ENCODE results near the gene PLA2G4E.
A peak's percentile ranks its signal among the peaks of the same experiment; 100 is the strongest.

The PLA2G4E gene

GRCh38 chr15:42020713-42021273, at the start of gene PLA2G4E:
TSS of gene PLA2G4E (minus strand) at chr15:42021042. CDS start at chr15:42021030, 12 bp downstream.
- DNase-seq (ENCODE audit: low read depth), result no peak

DNA sequence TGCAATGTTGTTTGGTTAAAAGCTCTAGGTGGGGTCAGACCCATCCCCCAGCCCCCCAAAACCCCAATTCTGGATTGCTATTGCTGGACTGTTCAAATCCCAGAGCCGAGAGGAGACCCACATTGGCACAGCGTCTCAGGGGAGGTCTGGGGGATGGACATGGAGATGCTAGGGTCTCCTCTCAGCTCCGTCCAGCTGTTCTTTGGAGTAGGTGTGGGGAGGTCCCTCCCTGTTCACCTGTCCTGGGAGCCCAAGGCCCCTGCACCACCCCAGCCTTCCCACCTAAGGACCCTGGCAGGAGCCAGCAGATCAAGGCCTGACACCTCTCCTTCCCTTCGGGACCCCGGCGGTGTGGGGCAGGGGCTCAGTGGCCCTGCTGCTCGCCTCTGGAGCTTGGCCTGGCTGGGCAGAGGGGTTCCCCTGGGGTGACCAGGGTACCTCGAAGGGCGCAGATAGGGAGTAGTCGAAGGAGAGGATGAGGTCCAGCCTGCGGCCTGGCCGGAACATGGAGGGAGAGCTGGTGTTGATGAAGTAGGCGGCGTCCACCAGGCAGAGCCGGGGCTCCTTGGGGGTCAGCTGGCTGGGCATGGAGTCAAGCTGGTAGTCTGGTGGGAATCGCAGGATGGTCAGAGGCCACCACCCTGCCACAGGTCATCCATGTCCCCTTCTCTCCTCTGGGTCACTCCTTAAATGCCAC, 49.6 kb upstream of the PLA2G4E start:
- DNase-seq (ENCODE audit: low read depth), result no peak

GRCh38 chr15:42069496-42070278, 48.8 kb upstream of the PLA2G4E start:
- DNase-seq (ENCODE audit: low read depth), result no peak

DNA sequence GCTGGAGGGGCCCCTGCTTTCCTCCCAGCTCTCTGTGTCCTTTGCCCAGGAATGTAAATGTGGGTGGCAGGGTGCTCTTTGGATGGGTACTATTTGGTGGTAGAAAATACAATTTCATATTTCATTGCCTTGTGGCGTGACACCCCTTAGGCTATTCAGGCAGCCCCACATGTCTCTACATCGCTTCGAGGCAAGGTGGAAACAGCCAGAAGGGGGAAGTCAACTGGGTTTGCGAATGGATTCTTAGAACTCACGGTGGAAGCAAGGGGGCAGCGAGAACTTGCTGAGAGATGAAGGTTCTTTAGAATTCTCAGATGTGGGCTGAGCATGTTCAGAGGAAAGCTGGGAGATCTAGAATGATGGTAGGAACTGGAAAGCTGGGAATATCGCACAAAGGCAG, 48.2 kb upstream of the PLA2G4E start:
- no peak for DNase-seq (ENCODE audit: low read depth)

DNA sequence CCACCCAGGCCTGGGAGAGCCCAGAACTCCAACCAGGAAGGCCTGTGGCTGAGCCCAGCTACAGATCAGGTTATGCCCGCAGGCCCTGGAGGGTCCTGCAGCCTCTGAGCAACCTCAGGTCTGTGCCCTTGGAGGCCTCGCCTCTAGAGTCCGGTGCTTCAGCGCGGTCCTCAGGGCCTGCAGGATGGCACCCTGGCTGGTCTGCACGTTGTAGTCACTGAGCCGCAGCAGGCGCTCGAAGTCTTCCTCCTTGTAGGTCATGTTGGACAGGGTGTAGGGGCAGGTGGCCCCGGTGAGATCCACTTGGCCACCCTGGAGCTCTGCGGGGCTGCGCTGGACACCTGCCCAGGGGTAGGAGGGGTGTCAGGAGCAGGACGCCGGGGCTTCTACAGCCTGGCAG, 47.8 kb upstream of the PLA2G4E start:
- DNase-seq (ENCODE audit: low read depth), result no peak

- no peak for DNase-seq (ENCODE audit: low read depth)
These were observed 46.0 kb upstream of the PLA2G4E start for GRCh38 chr15:42066764-42067415.

- DNase-seq (ENCODE audit: low read depth), result no peak
These were observed 44.6 kb upstream of the PLA2G4E start for GRCh38 chr15:42065468-42065867.

GRCh38 chr15:42065033-42065432, 44.2 kb upstream of the PLA2G4E start:
- DNase-seq (ENCODE audit: low read depth), result no peak

DNA sequence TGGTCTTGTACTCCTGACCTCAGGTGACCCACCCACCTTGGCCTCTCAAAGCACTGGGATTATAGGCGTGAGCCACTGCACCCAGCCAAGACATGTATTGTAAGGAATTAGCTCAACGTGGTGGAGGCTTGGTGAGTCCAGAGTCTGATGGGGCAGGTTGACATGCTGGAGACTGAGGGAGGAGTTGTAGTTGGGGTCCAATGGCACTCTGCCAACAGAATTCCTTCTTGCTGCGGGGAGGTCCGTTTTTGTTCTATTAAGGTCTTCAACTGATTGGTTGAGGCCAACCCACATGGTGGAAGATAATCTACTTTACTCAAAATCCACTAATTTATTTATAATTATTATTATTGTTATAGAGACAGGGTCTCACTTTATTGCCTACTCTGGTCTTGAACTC, 43.4 kb upstream of the PLA2G4E start:
- DNase-seq (ENCODE audit: low read depth), result no peak

DNA sequence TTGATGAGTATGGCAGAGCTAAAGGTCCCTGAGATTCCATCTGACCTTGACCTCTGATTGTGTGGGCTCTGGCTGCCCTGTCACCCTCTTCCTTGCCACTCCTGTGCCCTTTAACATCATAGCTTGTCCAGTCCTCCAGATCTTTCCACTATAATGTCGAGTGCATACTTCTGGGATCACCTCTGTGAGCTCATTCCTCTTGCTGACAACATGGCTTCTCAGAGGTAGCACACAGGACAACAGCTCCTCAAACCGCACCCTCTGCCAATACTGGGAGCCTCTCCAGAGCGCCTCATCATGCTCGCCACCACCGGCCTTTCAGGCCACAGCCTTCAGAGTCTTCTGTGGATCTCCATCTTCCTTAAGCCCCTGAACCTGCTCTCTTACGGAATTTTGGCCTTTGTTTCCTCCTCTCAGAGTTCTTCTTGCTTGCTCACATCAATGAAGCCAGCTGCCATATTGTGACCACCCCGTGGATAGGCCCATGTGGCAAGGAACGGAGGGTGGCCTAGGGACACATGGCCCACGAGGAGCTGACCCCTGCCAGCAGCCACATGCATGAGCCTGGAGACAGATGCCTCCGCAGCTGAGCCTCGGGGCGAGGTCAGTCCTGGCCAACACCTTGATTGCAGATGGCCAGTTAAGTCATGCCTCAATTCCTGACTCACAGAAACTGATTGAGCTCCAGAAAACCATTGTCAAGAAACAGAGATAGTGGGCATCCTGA, 42.4 kb upstream of the PLA2G4E start:
- DNase-seq (ENCODE audit: low read depth), result no peak

DNA sequence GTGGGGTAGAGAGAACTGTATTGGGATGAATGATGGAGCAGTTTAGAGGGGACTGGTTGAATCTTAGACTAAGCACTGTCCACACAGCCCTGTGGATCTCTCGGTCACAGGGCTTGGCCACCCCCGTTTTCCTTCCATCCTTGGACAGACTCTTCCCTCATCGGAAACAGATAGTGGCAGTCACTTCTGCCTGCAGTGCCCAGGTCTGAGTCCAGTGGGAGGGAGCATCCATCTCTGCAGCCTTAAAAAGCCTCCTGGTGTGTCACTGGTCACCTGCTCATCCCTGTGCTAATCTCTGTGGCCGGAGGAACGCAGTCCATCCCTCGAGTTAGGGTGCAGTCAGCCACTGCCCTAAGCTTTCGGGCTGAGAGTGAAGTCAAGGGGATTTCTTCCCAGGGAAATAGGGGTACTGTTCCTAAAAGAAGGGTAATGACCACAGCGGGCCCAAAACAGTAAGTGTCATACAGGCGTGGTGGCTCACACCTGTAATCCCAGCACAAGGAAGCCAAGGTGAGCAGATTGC, 41.5 kb upstream of the PLA2G4E start:
- no peak for DNase-seq (ENCODE audit: low read depth)

DNA sequence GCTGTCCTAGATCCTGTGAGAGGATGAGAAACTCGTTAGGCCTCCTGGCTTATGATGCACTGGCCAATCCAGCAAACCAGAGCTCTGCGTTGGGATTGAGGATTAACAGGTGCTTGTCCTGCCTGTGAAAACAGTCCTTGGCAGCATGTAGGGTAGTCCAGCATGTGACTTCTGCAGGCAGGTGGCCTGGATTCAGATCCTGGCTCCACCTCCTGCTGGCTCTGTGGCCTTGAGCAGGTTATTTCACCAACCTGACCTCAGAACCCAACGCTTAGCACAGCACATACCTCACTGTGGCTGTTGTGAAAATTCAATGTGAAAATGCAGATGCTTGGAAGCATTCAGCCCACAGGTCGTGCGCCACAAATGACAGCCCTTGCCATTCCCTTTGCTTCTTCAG, 40.0 kb upstream of the PLA2G4E start:
- no peak for DNase-seq (ENCODE audit: low read depth)

- no peak for DNase-seq (ENCODE audit: low read depth)
These were observed 39.6 kb upstream of the PLA2G4E start for GRCh38 chr15:42060477-42060763.

- DNase-seq (ENCODE audit: low read depth), result no peak
These were observed 39.0 kb upstream of the PLA2G4E start for GRCh38 chr15:42059661-42060476.

DNA sequence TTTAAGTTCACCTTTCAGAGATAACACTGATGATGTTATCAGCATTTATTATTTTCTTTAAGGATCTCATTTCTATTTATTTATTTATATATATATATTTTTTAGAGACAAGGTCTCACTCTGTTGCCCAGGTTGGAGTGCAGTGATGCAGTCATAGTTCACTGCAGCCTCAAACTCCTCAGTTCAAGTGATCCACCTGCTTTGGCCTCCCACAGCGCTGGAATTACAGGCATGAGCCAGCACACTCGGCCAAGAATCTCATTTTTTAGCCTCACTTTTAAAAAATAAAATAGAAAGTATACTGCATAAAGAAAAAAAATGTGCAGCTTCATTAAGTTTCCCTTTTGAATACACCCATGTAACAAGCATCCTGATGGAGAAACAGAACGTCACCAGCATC, 37.9 kb upstream of the PLA2G4E start:
- DNase-seq (ENCODE audit: low read depth), result no peak

DNA sequence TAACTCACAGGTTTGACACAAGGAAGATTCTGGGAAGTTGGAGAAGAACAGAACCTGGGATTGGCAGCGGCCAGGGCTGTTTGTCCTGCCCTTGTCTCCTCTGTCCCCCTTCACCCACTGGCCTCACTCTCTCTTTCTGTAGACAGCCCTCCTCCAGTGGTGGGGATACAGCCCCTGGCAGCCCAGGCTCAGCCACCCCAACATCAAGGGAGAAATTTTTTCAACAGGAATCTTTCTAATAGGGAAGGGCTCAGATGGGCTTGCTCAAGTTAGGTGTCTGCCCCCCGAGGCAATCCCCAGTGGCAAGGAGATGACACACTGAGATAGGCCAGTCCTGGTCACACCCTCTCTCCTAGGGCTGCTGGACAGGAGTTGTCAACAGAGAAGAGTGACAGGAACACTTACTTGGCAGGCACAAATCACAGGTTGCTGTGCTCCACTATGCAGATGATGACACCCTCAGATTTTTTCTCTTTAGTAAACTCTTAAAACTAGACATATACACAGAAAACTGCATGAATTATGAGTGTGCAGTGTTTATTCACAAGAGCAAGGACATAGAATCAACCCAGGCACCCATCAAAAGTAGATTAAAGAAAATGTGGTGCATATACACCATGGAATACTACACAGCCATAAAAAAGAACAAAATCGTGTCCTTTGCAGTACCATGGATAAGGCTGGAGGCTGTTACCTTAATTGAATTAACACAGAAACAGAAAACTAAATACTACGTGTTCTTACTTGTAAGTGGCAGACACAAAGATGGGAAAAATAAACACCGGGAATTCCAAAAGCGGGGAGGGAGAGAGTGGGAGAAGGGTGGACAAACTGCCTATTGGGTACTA, 37.2 kb upstream of the PLA2G4E start:
- DNase-seq (ENCODE audit: low read depth), result no peak

GRCh38 chr15:42056934-42057798, 36.3 kb upstream of the PLA2G4E start:
- DNase-seq (ENCODE audit: low read depth), result peak; percentile 79

DNA sequence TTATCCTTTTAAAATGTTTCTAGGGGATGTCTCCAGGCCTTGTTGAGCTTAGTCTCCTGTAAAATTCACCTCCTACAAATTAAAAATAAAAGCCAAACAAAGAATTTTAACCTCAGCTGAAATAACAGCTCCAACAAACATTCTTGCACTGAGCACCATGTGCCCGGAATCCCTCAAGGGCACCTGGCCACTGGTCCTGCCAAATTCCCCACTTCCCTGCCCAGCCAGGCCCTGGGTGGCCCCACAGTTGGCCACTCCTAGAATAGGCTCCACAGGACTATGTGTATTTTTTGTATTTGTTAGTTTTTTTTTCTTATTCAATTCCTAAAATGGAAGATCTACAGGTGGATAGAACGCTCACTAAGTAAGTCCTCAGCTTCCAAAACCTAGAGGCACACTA, 33.1 kb upstream of the PLA2G4E start:
- DNase-seq (ENCODE audit: low read depth), result no peak

- DNase-seq (ENCODE audit: low read depth), result no peak
These were observed 32.2 kb upstream of the PLA2G4E start for GRCh38 chr15:42053010-42053409.
